Activated CD4-positive, alpha-beta T cell treated with anti-CD3 and anti-CD28 coated beads, Interleukin-2, Interleukin-4, amounts not matched to agents 100 ng/mL and 50 ng/mL, durations not matched to agents 16 hours and 8 hours (primary cell): Measurements from ENCODE around the gene PHACTR3.

Experiments used
- DNase-seq: peaks from one replicate; pipeline ENCODE4 v3.0.0-alpha.2; 2020; ENCODE audit warnings: low spot score

PHACTR3 gene

GRCh38 chr20:59817846-59818615 is 213.7 kb downstream of the PHACTR3 start:
- no peak for DNase-seq

GRCh38 chr20:59818911-59819310 is 214.6 kb downstream of the PHACTR3 start:
- no peak for DNase-seq

- no peak for DNase-seq
Observed at GRCh38 chr20:59819496-59820203, 215.3 kb downstream of the PHACTR3 start.

- no peak for DNase-seq
Observed at GRCh38 chr20:59820204-59821041, 216.1 kb downstream of the PHACTR3 start.

- DNase-seq = no peak
Observed at GRCh38 chr20:59821201-59821600, 216.9 kb downstream of the PHACTR3 start.

- no peak for DNase-seq
Observed at GRCh38 chr20:59821788-59822187, 217.4 kb downstream of the PHACTR3 start.

GRCh38 chr20:59822291-59823029 is 218.1 kb downstream of the PHACTR3 start:
- no peak for DNase-seq

- no peak for DNase-seq
Observed at GRCh38 chr20:59823030-59823423, 218.7 kb downstream of the PHACTR3 start.

GRCh38 chr20:59823491-59824259 is 219.3 kb downstream of the PHACTR3 start:
- no peak for DNase-seq

GRCh38 chr20:59824711-59825562 is 220.6 kb downstream of the PHACTR3 start:
- DNase-seq = no peak

- DNase-seq = no peak
Observed at GRCh38 chr20:59825563-59825920, 221.2 kb downstream of the PHACTR3 start.

GRCh38 chr20:59825944-59826759 is 221.8 kb downstream of the PHACTR3 start:
- DNase-seq = no peak

- DNase-seq = no peak
Observed at GRCh38 chr20:59827138-59828056, 223.1 kb downstream of the PHACTR3 start.

- no peak for DNase-seq
Observed at GRCh38 chr20:59828125-59829053, 224.0 kb downstream of the PHACTR3 start.

- no peak for DNase-seq
Observed at GRCh38 chr20:59829054-59829785, 224.9 kb downstream of the PHACTR3 start.
